Cerebellar nuclear complex (tissue), 1 donor: ENCODE results near the gene NPLOC4.

Experiments used
- DNase-seq, 2 experiments: peaks; one replicate each; lab custom pipeline; 2025; lab: John Stamatoyannopoulos, UW

NPLOC4 gene

DNA sequence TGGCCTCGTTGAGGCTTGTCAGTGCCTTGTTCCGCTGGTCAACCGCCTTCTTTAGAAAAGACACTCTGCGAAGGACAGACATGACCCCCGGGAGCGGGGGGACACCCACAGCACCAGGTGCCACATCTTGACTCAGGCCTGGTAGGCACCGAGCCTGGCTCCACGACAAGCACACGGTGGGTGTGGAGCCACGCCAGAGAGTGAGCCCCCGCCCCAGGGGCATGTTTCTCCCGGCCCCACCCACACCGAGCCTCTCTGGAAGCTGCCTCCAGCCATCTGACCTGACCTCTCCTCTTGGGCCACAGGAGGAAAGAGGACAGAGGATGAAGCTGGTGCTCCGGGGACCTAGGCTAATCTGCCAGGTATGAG, 89.3 kb downstream of the NPLOC4 start:
- DNase-seq = no peak

DNA sequence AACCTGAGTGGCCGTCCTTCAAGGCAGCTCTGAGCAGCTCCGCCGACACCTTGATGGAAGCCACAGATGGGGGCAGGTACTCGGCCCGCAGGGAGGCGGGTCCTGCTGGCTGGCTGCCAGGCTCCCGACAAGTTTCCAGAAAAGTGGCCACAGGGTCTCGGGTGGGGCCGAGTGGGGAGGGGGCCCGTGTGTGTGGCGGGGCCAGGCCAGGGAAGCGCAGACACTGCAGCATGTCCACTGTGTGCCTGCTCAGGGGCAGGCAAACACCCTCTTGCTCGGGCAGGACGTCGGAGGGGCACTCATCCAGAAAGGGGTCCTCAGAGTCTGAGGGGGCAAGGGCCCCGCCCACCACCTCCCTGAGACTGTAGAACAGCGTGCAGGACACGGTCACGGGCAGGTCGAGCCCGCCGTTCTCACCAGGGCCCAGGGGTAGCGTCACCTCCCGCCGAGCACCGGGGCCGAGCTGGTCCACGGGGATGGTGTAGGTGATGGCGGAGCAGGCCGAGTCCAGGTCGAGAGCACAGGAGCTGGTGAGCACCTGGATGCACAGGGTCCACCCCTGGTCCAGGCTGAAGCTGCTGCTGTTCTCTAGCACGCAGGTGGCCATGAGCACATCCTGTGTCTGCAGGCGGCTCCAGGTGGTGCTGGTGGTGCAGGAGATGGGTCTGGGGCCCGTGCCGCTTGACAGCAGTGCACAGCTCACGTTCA, 89.9 kb downstream of the NPLOC4 start:
- DNase-seq = no peak

DNA sequence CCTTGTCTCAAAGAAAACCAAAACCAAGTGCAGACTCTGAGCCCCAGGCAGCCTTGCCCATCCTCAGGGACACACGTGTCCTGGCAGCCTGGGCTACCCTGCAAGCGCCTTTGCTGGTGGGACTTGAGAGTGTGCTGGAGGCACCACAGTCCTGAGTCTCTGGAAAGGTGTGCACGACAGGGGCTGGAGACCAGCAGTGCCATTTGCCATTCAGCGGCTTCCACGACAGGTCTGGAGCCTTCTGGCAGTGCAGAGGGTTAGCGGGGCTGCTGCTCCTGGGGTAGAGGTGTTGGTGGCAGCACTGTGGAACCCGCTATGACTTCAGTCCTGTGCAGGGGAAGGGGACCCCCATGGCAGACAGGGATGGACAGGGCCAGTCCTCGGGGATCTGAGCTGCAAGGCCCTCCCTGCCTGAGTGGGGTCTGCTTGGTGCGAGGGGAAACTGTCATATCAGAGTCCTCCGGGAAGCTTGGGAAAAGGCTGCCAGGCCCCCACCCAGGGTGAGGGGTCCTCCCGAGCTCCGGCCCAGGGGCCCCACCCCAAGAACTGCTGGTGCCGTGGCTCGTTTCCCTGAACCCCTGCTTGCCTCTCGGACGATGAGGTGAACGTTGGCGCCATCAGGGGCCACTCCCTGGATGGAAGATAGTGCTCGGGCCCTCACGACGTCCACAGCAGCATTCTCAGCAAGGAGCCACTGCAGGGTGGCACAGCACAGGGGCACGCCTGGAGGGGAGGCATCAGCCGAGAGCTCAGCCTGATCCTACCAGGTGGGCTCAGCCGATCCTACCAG, 91.6 kb downstream of the NPLOC4 start:
- no peak for DNase-seq

DNA sequence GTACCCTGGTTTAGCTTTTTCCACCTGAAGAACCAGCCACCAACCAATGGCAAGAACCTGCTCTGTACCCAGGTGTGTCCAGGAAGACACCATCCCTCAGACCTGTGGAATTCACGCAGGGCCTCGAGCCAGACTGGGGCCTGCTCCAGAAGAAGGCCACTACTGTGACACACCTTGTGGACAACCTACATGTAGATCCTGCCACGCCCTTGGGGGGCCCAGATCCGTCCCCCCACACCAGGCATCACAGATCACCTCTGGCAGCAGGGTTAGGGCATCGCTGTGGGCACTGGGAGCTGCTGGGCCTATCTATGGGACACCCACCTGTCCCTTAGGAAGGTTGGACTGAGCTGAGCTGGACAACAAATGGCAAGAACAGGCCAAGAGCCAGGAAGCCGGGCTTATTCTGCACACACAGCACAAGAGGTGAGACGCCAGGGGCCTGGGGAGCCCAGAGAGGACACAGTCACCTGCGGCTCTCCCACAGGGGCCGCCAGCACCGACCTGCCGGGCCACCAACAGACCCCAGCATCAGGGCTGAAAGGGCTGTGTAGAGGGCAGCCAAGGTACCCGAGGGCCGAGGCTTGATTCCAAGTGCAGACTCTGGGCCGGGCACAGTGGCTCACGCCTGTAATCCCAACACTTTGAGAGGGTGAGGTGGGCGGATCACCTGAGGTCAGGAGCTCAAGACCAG, 92.5 kb downstream of the NPLOC4 start:
- DNase-seq = no peak

- no peak for DNase-seq
These were observed 93.2 kb downstream of the NPLOC4 start for GRCh38 chr17:81543756-81544155.

GRCh38 chr17:81543339-81543675, 93.6 kb downstream of the NPLOC4 start:
- DNase-seq = no peak

- DNase-seq = no peak
These were observed 94.2 kb downstream of the NPLOC4 start for GRCh38 chr17:81542431-81543338.

DNA sequence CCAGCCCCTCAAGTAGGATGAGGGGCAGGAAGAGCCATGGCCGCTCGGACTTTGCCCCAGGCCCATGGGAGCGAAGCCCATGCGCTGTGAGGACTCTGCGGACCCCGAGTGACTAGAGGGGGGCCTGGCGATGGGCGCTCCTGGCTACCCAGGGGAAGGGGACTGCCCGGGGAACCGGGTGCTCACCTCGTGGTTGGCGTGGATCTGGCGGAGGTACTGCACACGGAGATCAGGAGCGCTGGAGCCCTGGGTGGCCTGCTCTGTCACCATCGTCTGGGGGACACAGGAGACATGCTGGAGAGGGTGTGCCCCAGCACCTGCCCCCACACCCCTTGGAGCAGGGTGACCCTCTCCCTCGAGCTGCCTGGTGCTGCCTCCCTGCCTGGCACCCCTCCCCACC, 95.8 kb downstream of the NPLOC4 start:
- DNase-seq = no peak

DNA sequence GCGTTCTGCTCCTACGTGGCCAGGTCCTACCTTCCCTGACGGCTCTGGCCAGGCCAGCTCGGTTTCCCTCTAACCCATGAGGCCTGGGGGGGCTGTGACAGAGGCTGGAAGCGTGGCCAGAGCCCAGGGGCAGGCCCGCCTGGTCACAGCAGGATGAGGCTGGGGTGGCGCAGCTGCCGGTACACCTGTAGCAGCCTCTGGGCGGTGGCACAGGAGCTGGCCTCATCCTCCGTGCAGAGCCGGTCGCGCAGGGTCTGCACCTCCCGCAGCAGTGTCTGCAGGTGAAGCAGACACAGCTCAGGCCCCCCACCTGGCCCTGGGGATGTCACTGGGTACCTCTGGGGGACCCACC, 96.3 kb downstream of the NPLOC4 start:
- no peak for DNase-seq

- DNase-seq = no peak
These were observed 96.8 kb downstream of the NPLOC4 start for GRCh38 chr17:81539961-81540675.

GRCh38 chr17:81539571-81539900, 97.4 kb downstream of the NPLOC4 start:
- no peak for DNase-seq

GRCh38 chr17:81538651-81539570, 98.0 kb downstream of the NPLOC4 start:
- no peak for DNase-seq

DNA sequence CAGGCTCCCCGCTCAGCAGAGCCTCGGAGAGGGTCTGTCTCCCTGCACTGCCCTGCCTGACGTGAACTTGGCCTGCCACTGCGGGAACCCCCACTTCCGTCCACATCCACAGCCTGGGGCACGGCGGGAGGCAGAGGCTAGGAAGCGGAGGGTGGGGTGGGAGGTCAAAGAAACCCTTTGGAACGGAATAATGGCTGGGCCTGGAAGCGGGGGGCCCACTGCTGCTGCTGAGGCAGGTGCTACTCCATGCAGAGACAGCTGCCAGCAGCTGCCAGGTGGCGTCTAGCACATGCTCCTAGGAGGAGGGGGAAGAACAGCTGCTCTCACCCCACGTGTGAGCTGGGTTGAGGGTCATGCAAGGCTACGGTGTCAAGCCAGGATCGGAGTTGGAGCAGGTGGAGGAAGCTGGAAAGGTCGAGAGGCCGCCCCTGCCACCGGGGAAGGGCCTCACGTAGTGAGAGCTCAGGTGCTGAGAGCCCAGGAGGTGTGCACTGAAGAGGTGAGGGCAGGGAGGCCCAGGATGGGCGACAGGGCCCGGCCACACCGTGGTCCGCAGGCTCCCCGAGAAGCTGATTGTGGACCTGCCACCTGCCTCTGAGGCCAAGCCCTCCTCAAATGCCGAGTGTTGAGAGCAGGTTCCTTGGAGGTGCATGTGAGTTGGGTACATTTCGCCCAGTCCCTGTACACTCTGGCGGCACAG, 98.9 kb downstream of the NPLOC4 start:
- no peak for DNase-seq

DNA sequence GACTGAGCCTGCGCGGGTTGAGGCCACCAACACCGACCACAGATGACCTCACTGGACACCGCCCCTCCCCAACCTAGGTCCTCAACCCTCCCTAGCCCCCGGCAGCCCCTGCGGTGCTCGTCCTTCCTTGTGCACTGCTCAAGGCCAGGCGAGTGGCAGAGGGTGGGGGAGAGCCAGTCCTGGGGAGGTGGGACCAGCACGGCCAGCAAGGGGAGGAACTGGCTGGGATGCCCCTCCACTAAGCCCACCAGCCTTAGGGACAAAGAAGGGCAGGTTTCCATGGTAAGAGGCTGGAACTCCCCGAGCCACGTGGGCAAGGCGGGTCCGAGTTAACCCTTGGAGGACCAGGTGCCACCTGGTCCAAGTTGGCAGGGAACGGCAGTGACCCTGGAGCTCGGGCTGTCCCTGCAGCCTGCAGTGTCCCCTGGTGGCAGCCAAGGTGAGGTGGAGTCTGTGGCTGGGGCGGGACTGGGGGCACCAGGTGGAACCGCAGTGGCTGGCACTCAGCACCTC, 99.5 kb downstream of the NPLOC4 start:
- DNase-seq = no peak

DNA sequence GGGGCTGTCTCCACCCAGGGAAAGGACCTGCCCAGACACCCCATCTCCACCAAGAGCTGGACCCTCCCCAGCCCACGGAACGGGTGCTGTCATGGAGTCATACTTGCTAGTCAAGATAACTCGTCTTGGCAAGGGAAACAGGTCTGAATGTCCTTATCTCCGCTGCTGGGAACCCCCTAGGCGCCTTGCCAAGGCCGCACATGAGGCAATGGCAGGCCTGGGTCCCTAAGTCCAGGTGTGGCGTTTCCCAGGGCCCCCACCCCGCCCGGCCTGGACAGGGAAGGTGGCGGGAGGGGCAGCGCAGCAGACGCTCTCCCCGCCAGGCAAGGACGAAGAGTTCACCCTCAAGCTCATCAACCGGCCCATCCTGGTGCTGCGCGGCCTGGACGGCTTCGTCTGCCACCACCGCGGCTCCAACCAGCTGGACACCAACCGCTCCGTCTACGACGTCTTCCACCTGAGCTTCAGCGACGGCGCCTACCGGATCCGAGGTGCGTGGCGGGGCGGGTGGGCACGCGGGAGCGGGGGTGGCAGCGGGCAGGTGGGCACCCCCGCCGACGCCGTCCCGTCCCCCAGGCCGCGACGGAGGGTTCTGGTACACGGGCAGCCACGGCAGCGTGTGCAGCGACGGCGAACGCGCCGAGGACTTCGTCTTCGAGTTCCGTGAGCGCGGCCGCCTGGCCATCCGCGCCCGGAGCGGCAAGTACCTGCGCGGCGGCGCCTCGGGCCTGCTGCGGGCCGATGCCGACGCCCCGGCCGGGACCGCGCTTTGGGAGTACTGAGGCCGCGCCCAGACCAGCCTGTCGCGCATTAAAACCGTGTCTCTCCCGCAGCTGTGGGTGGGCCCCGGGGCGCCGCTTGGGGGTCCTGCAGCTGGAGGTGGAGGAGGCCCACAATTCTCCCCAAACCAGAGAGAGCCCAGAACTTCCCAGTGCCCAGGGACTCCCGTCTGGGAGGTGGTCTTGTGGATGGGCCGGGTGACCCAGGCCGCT, 100.3 kb downstream of the NPLOC4 start:
- DNase-seq = no peak

- DNase-seq = no peak
These were observed 101.2 kb downstream of the NPLOC4 start for GRCh38 chr17:81535480-81536298.

DNA sequence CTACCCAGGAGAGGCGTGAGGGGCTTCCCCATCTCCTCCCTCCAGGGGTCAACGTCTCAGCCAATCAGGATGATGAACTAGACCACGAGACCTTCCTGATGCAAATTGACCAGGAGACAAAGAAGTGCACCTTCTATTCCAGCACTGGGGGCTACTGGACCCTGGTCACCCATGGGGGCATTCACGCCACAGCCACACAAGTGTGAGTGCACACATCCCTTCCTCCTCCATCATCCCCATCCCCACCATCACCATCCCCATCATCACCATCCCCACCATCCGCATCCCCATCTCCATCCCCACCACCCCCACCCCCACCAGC, 101.9 kb downstream of the NPLOC4 start:
- DNase-seq = no peak
